Measurements from ENCODE around the gene MTARC1. TPM values are rescaled to one million over a fixed set of nuclear protein-coding genes. Genes with fewer than 3 reads are reported as not detected.

The MTARC1 gene
- total and polyA plus RNA-seq, 12 donors, result 4.4 to 24.4 (median 8.4) TPM

GRCh38 chr1:220786057-220786336, 716 bp upstream of the MTARC1 start:
- peaks cover 0 to 37% (median 20%) of the 10 kb centered on the region in 9 donors for H3K4me1 ChIP-seq
- intact Hi-C loops (cut with DNase I), result no loop called here
- H3K9me3 ChIP-seq, result no peaks in the 10 kb centered on the region
- no peaks in the 10 kb centered on the region for H3K27me3 ChIP-seq
- TF ChIP-seq, protein P1, sequence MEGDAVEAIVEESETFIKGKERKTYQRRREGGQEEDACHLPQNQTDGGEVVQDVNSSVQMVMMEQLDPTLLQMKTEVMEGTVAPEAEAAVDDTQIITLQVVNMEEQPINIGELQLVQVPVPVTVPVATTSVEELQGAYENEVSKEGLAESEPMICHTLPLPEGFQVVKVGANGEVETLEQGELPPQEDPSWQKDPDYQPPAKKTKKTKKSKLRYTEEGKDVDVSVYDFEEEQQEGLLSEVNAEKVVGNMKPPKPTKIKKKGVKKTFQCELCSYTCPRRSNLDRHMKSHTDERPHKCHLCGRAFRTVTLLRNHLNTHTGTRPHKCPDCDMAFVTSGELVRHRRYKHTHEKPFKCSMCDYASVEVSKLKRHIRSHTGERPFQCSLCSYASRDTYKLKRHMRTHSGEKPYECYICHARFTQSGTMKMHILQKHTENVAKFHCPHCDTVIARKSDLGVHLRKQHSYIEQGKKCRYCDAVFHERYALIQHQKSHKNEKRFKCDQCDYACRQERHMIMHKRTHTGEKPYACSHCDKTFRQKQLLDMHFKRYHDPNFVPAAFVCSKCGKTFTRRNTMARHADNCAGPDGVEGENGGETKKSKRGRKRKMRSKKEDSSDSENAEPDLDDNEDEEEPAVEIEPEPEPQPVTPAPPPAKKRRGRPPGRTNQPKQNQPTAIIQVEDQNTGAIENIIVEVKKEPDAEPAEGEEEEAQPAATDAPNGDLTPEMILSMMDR (IDR thresholded peaks at IDR 0.05), result no peak
- H3K4me3 ChIP-seq, result peak overlapping the region; percentile 19 to 75 (median 64)
- WGBS, 2 donors, result 19 to 24% methylated on average over 13 of the region's 13 CpGs
- H3K27ac ChIP-seq, result peak overlapping the region in 9 of 10 donors; percentile 33 to 78 (median 71)
- ATAC-seq, result peak; percentile 32 to 79 (median 50)
- DNase-seq, result no peak
- peaks cover 0 to 40% (median 11%) of the 10 kb centered on the region in 9 donors for H3K36me3 ChIP-seq

- H3K4me3 ChIP-seq, result peak overlapping the region; percentile 19 to 75 (median 64)
- H3K36me3 ChIP-seq, result peaks cover 0 to 29% (median under 1%) of the 10 kb centered on the region in 9 donors
- intact Hi-C loops (cut with DNase I), result no loop called here
- no peaks in the 10 kb centered on the region for H3K27me3 ChIP-seq
- DNase-seq (no peak), ATAC-seq (peak in 7 of 8 donors; percentile 5 to 33 (median 11))
- H3K4me1 ChIP-seq, result peaks cover 0 to 49% (median 30%) of the 10 kb centered on the region in 9 donors
- no peaks in the 10 kb centered on the region for H3K9me3 ChIP-seq
- TF ChIP-seq, protein P1 (IDR thresholded peaks at IDR 0.05), result peak in 1 of 9 donors; percentile 9
- 9% methylated on average over 32 of the region's 32 CpGs for whole genome bisulfite sequencing, 2 donors
- peak overlapping the region in 9 of 10 donors; percentile 33 to 78 (median 71) for H3K27ac ChIP-seq
Observed at GRCh38 chr1:220787069-220787619, 431 bp downstream of the MTARC1 start.

DNA sequence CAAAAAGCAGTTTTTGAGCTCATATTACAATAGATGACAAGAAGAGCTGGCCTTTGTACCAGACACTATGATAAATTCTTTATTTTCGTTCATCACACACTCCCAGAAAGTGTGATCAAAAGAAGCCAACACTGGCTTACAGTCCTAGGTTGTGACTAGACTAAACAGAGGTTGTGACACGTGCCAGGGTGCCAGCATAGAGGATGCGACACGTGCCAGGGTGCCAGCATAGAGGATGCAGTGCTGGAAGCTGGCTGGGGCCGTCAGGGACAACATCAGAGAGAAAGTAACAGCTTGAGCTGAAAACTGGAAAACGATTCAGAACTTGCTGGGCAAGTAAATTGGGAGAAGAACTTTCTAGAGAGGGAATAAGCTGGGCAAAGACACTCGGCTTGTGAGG, 2.2 kb downstream of the MTARC1 start:
- H3K36me3 ChIP-seq, result peaks cover 0 to 13% (median 0%) of the 10 kb centered on the region in 9 donors
- peak overlapping the region in 2 of 10 donors; percentile 37 to 71 for H3K27ac ChIP-seq
- H3K27me3 ChIP-seq, result no peaks in the 10 kb centered on the region
- WGBS, 2 donors, result 72 to 78% methylated on average over 7 of the region's 7 CpGs
- no peak for DNase-seq
- no peak overlapping the region for H3K4me3 ChIP-seq
- no peaks in the 10 kb centered on the region for H3K9me3 ChIP-seq
- ATAC-seq, result no peak
- TF ChIP-seq, protein P1 (IDR thresholded peaks at IDR 0.05), result no peak
- H3K4me1 ChIP-seq, result peaks cover 0 to 53% (median 31%) of the 10 kb centered on the region in 9 donors
- intact Hi-C loops (cut with DNase I), result no loop called here

- ATAC-seq, result no peak
- intact Hi-C loops (cut with DNase I), result no loop called here
Observed at GRCh38 chr1:220789532-220790147, 2.9 kb downstream of the MTARC1 start.

More at GRCh38 chr1:220789532-220790147, 2.9 kb downstream of the MTARC1 start:
- Histone ChIP-seq H3K27ac (no peak overlapping the region), H3K9me3 (no peaks in the 10 kb centered on the region), H3K27me3 (no peaks in the 10 kb centered on the region), H3K4me1 (peaks cover 0 to 53% (median 31%) of the 10 kb centered on the region in 9 donors), H3K36me3 (peaks cover 0 to 6% (median 0%) of the 10 kb centered on the region in 9 donors), H3K4me3 (no peak overlapping the region)
- TF ChIP-seq, protein P1 (IDR thresholded peaks at IDR 0.05), result no peak
- DNase-seq, result no peak
- 89 to 99% methylated on average over 2 of the region's 2 CpGs for WGBS, 2 donors
